Measurements from ENCODE around the gene ZDHHC20.

Gene ZDHHC20

GRCh38 chr13:21360463-21360862 lies 98.6 kb downstream of the ZDHHC20 start:
- no peak for DNase-seq

DNA sequence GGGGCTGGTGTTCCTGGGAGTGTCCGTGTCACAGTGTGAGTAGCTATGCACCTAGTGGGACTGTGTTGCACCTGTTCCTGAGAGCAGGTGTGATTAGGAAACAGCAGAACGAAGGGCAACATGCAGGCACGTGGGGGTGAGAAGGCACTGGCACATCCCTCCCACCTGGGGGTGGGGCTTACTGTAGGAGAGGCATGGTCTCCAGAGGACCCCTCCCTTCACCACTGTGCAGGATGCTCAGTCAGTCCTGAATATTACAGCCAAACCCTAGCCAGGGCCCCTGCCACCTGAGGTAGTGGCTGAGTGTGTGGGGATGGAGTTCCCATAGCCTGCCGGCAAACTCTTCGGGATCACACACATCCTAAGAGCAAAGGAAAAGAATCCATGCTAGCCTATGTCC lies 99.2 kb downstream of the ZDHHC20 start:
- no peak for DNase-seq

GRCh38 chr13:21355304-21355703 lies 103.8 kb downstream of the ZDHHC20 start:
- no peak for DNase-seq

GRCh38 chr13:21354721-21355120 lies 104.4 kb downstream of the ZDHHC20 start:
- DNase-seq: no peak

- no peak for DNase-seq
These were observed 110.5 kb downstream of the ZDHHC20 start for GRCh38 chr13:21348488-21349120.

DNA sequence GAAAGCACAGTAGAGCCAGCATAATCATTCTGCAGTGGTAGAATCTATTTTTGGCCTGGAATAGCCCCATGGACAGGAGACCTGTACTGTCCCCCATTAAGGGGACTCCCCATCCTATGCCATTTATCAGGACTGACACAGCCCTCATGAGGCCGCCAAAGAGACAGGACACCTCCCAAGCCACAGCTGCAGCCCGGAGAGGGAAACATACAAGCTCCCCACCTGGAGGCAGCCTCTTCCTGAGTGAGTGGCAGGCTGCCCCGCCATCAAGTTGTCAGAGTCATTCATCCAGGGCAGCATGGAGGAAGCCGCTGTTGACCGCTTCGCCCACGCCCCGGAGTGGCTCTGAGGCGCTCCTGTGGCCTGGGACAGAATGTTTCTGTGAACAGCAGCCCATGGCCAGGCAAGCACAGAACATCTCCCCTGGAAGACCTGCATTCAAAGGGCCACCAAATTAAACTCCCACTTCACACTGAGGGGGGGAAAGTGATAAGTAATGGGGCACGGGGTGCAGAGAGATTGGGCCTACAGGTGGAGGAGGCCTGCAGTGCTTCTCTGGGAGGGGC lies 111.3 kb downstream of the ZDHHC20 start:
- DNase-seq: no peak

- DNase-seq: peak; percentile 11
These were observed 114.4 kb downstream of the ZDHHC20 start for GRCh38 chr13:21344662-21345176.

- DNase-seq: no peak
These were observed 115.4 kb downstream of the ZDHHC20 start for GRCh38 chr13:21343659-21344058.

DNA sequence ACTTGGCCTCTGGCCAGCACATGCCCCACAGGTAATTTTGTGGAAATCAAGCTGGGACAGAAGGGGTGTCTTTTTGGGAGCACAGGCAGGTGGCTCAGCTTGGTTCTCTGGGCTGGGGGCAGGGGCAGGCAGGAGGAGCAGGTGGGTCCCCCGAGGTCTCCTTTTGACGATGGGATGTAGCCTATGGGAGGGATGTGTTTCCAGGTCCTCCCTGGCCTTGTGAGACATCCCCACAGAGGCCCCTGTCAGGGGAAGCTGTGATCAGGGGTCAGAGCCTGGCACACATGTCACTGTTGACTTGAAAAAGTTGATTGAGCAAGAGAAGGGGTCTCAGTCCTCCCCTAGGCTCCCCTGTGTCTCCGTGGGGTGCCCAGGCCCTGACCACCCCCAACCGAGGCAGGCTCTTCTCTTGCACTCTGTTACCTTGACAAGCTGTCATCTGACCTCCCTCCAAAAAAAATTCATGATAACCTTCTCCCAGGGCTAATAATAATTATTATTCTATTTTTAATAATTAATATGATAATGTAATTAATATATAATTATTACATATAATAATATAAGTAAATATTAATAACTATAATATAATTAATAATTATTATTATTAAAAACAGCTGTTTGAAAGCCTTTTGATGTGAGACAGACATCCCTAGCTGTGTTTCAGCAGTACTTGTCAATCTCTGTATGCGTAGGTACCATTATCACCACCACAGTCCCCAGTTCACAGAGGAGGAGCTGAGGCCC lies 116.2 kb downstream of the ZDHHC20 start:
- DNase-seq: no peak

DNA sequence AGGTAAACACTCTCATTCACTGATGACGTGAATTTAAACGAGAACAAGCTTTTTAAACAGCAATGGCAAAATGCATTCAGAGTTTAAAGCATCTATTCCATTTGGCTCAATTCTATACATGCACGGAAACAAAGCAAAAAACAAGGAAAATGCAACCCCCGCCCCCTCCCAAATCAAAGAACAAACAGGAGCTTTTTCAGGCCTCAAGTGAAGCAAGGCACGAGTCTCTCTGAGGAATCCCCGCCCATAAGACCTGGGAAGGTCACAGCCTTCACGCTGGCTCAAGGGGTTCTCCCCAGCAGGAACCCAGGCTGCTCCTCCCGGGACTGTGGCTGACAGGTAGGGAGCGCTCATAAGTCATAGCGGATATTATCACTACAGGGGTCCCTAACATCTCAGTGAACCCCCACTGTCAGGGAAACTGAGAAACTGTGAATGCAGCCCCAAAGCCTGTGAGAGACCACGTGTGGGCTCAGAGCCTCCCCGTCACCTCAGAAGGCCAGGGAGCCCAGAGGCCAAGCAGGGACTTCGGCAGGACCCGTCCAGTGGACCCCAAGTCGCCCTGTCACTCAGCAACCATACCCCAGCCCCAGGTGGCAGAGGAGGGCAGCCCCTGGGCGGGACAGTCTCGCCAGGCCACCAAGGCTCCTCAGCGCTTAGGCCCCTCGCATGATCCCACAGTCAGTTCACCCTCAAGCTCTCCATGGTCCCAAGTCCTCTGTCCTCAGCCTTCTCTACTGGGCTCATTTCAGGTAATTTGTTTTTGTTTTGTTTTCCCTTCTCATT lies 117.3 kb downstream of the ZDHHC20 start:
- no peak for DNase-seq

- DNase-seq: no peak
These were observed 120.3 kb downstream of the ZDHHC20 start for GRCh38 chr13:21338639-21339278.

DNA sequence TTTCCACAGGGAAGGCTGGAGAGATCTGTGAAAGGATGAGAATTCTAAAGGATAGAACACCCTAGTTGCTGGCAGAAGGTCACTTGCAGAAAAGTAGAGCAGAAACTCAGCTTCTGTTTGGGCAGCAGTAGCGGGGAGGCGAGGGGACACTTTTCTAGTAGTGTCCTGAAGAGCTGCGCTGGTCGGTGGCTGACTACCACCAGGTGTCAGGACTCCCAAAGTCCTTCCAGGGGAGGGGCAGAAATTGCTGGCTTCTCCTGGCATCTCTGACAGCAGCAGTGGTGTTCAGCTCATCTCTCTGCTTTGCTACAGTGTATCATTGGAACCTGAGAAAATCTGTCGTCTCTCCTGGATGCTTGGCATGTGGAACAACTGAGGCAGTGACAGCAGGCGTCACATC lies 120.9 kb downstream of the ZDHHC20 start:
- DNase-seq: no peak

DNA sequence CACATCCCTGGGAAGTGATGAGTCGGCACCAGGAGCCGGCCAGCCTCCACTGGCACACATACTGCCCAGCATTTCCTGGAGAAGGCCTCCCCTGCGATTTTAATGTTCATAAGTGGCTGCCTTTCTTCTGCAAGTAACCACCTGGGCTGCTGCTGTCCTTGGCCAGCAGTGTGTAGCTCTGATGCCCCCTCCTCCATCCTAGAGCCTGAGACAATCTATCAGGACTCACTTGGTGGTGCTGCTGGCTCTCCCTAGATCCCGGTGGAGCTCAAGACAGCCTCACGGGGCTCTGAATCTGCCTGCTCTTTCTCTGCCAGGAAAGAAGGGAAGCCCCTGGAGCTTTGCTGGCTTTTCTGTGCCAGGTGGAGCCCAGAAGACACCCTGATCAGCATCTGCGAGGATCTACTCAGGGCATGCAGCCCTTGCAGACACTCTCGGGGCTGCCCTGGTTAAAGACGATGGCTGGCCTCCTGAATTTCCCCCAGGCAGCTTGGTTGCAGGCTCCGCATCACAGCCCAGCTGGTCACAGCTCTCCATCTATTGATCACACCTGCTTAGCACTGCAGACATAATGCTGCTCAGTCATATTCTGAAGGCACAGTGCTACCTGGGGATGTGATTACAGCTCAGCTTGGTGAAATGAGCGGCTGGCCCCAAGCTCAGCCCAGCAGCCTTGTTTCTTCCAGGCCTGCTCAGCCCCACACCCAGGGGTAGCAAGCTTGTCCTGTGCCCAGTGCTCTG lies 122.3 kb downstream of the ZDHHC20 start:
- DNase-seq: no peak

DNA sequence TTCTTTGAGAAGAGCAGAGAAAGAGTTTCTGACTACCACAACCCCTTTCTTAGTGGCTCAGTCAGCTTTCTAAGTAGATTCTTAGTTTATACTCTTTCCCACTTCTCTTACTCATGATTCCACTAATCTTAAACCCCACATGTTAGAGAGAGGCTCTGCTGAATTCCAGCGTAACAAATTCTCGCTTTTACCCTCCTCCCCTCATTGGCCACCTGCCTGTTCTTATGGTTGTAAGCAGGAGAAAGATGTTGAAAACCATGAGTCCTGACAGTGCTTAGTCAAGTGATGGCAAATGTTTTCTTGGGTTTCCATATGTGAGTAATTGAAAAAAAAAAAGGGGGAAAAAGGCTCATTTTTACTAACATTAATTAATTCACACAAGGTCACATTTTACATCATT lies 125.9 kb downstream of the ZDHHC20 start:
- DNase-seq: no peak

GRCh38 chr13:21330126-21330861 lies 128.8 kb downstream of the ZDHHC20 start:
- no peak for DNase-seq

DNA sequence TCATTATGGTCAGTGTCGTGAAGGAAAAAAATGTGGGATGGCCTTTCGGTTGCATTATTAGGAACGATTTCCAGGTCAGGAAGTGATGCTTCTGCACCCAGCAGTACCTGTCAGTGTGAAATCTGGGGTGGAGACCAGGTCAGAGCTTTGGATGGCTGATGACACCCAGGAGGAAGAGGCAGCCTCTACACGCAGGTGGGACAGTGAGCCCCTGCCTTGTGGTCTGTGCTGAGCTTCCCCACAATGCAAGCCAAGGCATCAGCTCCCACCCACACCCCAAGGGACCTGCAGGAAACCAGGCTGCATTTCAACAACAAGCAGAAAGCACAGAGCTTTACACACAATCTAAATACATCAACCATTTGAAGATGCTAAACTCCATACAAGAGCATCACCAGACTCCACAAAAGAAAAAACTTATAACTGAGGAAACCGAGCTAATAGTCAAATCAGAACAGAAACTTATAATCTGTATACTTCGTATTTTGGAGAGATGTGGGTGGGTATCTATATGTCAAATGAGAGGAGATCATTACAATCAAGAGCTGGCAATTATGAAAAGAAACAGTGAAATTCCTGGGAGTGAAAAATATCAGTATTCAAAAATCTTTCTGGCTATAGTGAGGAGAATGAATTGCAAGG lies 130.1 kb downstream of the ZDHHC20 start:
- no peak for DNase-seq

- DNase-seq: no peak
These were observed 130.9 kb downstream of the ZDHHC20 start for GRCh38 chr13:21328201-21328600.

- no peak for DNase-seq
These were observed 132.7 kb downstream of the ZDHHC20 start for GRCh38 chr13:21326155-21327031.

- DNase-seq: no peak
These were observed 134.3 kb downstream of the ZDHHC20 start for GRCh38 chr13:21324803-21325202.

- no peak for DNase-seq
These were observed 136.1 kb downstream of the ZDHHC20 start for GRCh38 chr13:21322988-21323387.

Measured in activated CD4-positive, alpha-beta T cell treated with anti-CD3 and anti-CD28 coated beads for 1 hour (primary cell).